GM21515 (cell line): ENCODE measurements around the gene HPS1.

Source experiments
- ATAC-seq: cut with Tn5 transposase; IDR thresholded peaks from one replicate; pipeline ENCODE4 v1.9.1; 2021; ENCODE audit not compliant: unreplicated experiment

Gene HPS1

DNA sequence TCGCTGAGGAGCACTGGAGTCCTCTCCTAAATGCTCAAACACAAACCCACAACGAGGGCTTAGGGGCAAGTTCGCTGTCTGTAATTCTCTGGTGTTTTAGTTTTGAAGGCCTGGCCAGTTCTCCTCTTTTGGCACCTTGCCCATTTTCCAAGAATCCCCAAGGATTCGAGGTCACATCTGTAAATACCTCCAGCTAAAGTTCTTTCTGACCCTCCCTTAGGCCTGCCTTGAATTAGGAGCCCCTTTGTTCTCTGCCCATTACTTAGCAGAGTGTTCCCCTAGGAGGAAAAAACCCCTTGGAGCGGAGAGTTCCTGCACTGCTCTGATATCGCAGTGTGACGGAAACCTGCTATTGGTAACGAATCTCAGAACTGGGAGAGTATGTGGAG is 31.0 kb downstream of the HPS1 start:
- ATAC-seq = no peak

GRCh38 chr10:98414932-98415730 is 31.6 kb downstream of the HPS1 start, which contains the start of gene PYROXD2:
Gene PYROXD2, minus strand, starts transcription at chr10:98415182. Its CDS starts 47 bp downstream, at chr10:98415135.
- no peak for ATAC-seq

- ATAC-seq = no peak
Measured at GRCh38 chr10:98414578-98414931, 32.2 kb downstream of the HPS1 start.

DNA sequence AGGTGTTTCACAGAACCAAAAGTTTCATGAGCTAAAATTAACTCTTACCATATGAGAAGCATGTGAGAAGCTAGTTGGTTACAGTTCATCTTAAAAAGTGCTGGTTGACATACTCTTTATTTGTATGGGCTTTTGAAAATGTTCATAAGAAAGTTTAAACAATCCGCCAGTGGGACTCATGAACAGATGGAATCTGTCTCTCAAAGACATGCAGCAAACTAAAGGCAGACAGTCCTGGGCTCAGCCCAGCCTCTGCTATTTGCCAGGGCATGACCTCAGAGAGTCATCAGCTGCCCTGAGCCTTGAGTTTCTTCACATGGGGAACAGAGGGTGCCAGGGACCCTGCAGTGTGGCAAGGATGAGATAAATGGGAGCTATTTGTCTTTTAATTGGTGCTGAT is 35.0 kb downstream of the HPS1 start:
- no peak for ATAC-seq

DNA sequence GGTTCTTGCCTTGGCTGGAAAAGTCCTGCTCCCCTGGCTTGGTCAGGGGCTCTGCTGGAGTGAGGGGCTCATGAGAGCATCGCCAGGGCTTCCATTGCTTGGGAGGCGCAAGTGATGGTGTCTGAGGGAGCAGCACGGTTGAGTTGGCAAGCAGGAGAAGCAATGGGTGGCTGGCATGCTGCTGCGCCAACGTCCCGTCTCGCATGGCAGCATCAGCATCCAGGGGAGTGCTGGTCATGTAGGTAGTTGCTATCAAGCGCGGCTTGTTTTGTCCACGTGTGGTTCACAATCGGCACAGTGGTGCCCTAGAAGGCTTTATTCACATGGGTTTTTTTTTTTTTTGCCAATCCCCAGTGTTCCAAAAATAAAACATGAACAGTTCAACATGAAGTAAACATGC is 35.6 kb downstream of the HPS1 start:
- no peak for ATAC-seq

GRCh38 chr10:98410759-98411158 is 36.0 kb downstream of the HPS1 start:
- ATAC-seq = no peak

- no peak for ATAC-seq
Measured at GRCh38 chr10:98410135-98410743, 36.5 kb downstream of the HPS1 start.

GRCh38 chr10:98408799-98409198 is 37.9 kb downstream of the HPS1 start:
- ATAC-seq = no peak

DNA sequence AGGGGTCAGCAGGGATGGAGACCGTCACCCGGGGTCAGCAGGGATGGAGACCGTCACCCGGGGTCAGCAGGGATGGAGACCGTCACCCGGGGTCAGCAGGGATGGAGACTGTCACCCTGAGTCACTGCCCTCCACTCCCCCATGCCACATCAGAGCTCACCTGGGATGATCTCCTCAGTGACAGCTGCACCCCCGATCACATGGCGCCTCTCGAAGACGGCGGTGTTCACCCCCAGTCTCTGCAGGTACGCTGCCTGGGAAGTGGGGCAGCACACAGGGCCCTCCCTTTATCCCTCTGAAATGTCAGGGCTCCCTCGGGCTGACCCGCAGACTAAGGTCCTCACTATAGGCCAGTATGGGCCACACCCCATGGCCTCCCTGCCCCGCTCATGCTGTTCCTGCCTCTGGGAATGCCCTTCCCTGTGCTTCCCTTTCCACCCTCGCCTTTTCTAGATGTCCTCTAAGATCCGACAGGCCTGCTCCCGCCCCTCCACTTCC is 38.9 kb downstream of the HPS1 start:
- no peak for ATAC-seq

DNA sequence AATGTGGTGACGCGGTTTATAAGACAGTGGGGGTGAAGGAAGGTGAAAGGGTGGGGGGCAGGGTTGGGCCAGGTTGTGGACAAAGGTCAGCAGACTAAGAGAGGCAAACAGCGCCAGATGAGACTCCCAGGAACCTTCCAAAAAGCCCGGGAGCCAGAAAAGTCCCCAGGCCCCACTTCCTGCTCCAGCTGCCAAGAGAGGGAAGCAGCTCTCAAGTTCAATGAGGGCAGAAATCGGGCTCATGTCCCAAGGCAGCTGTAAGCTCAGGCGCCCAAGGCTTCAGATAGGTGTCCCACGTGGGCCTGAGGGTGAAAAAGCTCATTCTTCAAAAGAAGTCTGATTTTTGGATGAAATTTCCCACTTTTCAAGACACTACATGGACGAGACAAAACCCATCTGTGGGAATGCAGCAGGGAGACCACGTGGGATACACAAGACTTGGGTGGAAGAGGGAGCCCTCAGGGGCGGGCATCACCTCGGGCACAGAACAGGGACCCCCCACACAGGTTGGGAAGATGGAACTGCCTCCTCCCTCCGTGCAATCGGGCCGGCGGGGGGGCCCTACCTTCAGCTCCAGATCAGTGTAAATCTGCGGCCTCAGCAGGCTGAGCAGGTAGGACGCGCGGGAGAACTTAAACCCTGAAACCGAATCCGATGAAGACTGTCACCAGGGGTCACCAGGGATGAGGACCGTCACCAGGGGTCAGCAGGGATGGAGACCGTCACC is 39.6 kb downstream of the HPS1 start:
- ATAC-seq = no peak

DNA sequence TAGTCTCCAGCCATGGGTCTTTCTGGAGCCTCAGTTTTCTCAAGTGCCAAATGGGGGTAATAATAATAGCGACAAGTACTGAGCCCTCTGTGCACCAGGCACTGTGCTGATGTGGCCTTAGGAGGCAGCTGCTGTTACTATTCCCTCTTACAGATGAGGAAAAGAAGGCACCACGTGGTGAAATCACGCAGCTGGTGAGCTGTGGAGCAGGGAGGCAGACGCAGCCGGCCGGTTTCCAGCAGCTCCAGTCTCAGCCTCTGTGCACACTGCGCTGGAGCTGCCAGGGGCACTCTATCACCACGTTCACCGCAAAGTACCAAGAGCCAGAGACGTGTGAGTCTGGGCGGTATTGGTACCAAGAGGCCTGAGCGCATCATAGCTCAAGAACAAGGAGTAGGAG is 41.3 kb downstream of the HPS1 start:
- ATAC-seq = no peak

DNA sequence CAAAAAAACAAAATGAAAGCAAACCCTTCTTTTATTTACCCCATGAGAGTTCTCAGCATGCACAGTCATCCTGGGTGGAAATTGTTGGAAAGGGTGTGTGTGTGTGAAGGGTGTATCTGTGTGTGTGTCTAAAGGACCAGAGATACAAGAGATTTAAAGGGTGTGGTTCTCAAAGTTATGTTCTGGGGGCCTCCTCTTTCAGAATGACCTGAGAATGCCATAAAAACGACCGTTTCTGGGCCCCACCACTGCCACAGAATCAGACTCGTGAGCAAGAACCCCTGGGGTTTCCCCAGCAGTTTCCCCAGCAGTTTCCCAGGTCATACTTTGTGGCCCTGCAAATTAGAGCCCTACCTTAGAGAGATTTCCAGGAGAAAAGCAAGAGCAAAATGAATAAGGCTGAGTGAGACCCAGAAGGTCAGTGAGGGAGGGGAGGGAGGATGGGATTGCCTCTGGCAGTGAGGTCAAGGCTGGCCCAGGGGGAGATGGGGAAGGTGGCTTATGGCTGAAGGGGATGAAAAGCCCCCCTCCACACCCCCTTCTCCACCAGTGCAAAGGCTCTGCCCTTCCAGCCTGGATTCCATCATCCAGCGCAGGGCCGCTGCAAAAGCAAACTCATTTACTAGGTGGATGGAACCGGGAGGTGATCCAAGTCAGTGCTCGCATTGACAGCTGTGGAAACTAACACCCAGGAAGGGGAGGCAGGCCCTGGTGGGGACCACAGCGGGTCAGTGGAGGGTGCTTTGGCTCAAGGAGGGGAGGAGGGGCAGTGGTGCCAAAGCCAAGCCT is 42.0 kb downstream of the HPS1 start:
- peak; percentile 58 for ATAC-seq

GRCh38 chr10:98403812-98404504 is 42.8 kb downstream of the HPS1 start:
- no peak for ATAC-seq

- no peak for ATAC-seq
Measured at GRCh38 chr10:98402931-98403718, 43.6 kb downstream of the HPS1 start.

- no peak for ATAC-seq
Measured at GRCh38 chr10:98402478-98402877, 44.3 kb downstream of the HPS1 start.

DNA sequence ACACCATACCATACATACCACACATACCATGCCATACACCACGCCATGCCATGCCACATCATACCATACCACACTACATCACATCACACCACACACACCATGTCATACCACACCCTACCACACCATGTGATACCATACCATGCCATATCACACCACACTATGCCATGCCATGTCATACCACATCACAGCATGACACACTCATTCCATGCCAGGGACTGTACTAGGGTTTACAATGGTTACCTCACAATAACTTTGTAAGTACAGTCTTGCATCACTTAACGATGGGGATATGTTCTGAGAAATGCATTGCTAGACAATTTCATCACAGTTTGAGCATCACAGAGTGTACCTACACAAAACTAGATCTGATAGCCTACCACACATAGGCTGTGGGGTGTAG is 46.3 kb downstream of the HPS1 start:
- ATAC-seq = no peak

GRCh38 chr10:98399784-98400183 is 47.0 kb downstream of the HPS1 start:
- ATAC-seq = no peak

DNA sequence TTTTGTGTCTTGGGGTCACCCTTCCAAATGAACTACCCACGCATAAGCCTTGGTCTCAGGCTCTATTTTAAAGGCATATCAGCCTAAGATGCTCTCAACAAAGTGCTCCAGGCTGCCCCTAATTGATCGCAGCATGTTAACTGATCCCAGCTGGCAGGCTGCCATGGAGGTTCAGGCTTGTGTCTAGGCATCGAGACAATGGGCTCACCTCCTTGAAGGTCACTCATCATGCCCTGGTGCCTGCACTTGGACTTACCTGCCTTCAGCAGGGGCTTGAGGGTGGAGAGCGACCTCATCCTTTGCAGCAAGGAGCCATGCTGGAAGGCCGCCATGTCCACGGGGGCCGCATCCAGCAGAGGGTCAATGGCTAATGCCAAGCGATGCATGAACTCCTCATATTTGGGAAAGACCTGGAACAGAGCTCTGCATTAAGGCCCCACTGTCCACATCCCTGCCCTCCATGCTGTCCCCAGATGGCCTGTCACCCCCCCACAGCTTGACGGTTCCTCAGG is 49.6 kb downstream of the HPS1 start:
- no peak for ATAC-seq
